Measurements from ENCODE around the gene RPS5.

Gene RPS5

GRCh38 chr19:58428617-58429016 lies 41.5 kb downstream of the RPS5 start:
- Histone ChIP-seq H3K4me3 (ENCODE audit: low read depth in 1 of 2, low read length in 2 of 2) (no peak overlapping the region), H2AFZ (ENCODE audit: low read depth, low read length) (no peak overlapping the region), H3K27ac (ENCODE audit: low read length) (no peak overlapping the region), H3K9me3 (ENCODE audit: insufficient read depth, low read length, severe bottlenecking) (no peaks in the 10 kb centered on the region), H3K9ac (ENCODE audit: low read depth, low read length) (no peak overlapping the region), H3K4me2 (ENCODE audit: insufficient read depth, low read length) (no peak overlapping the region), H3K27me3 (ENCODE audit: insufficient read depth, low read length, poor library complexity) (no peaks in the 10 kb centered on the region), H4K20me1 (ENCODE audit: insufficient read depth, low read length) (no peaks in the 10 kb centered on the region), H3K79me2 (ENCODE audit: insufficient read depth, low read length) (no peaks in the 10 kb centered on the region), H3K36me3 (ENCODE audit: insufficient read depth, low read length) (no peaks in the 10 kb centered on the region), H3K4me1 (ENCODE audit: insufficient read depth, low read length) (no peaks in the 10 kb centered on the region)
- DNase-seq (no peak), ATAC-seq (ENCODE audit: insufficient read depth, low read depth) (no peak)
- TF ChIP-seq CTCF (IDR thresholded peaks at IDR 0.05; ENCODE audit: borderline replicate concordance, extremely low read depth, low read length, poor library complexity, severe bottlenecking) (no peak), EZH2 (IDR thresholded peaks at IDR 0.05; ENCODE audit: borderline replicate concordance, low read depth, low read length, severe bottlenecking) (no peak)

- no peaks in the 10 kb centered on the region for H3K36me3 ChIP-seq (ENCODE audit: insufficient read depth, low read length)
- no peak for TF ChIP-seq EZH2 (IDR thresholded peaks at IDR 0.05; ENCODE audit: borderline replicate concordance, low read depth, low read length, severe bottlenecking)
Measured at GRCh38 chr19:58429745-58430144, 42.7 kb downstream of the RPS5 start.

GRCh38 chr19:58434217-58434616 lies 47.1 kb downstream of the RPS5 start:
- no peaks in the 10 kb centered on the region for H3K79me2 ChIP-seq (ENCODE audit: insufficient read depth, low read length)
- H3K4me3 ChIP-seq (ENCODE audit: low read depth in 1 of 2, low read length in 2 of 2) = no peak overlapping the region
- H3K9me3 ChIP-seq (ENCODE audit: insufficient read depth, low read length, severe bottlenecking) = no peaks in the 10 kb centered on the region
- H3K36me3 ChIP-seq (ENCODE audit: insufficient read depth, low read length) = no peaks in the 10 kb centered on the region
- TF ChIP-seq CTCF (IDR thresholded peaks at IDR 0.05; ENCODE audit: borderline replicate concordance, extremely low read depth, low read length, poor library complexity, severe bottlenecking) = no peak
- TF ChIP-seq EZH2 (IDR thresholded peaks at IDR 0.05; ENCODE audit: borderline replicate concordance, low read depth, low read length, severe bottlenecking) = no peak
- H4K20me1 ChIP-seq (ENCODE audit: insufficient read depth, low read length) = no peaks in the 10 kb centered on the region
- H3K27ac ChIP-seq (ENCODE audit: low read length) = no peak overlapping the region
- no peaks in the 10 kb centered on the region for H3K27me3 ChIP-seq (ENCODE audit: insufficient read depth, low read length, poor library complexity)
- DNase-seq (no peak), ATAC-seq (ENCODE audit: insufficient read depth, low read depth) (no peak)
- H3K4me2 ChIP-seq (ENCODE audit: insufficient read depth, low read length) = no peak overlapping the region
- no peak overlapping the region for H3K9ac ChIP-seq (ENCODE audit: low read depth, low read length)
- H3K4me1 ChIP-seq (ENCODE audit: insufficient read depth, low read length) = no peaks in the 10 kb centered on the region
- no peak overlapping the region for H2AFZ ChIP-seq (ENCODE audit: low read depth, low read length)

More at GRCh38 chr19:58429745-58430144, 42.7 kb downstream of the RPS5 start:
- no peaks in the 10 kb centered on the region for H3K27me3 ChIP-seq (ENCODE audit: insufficient read depth, low read length, poor library complexity)
- no peak overlapping the region for H2AFZ ChIP-seq (ENCODE audit: low read depth, low read length)
- no peaks in the 10 kb centered on the region for H3K4me1 ChIP-seq (ENCODE audit: insufficient read depth, low read length)
- H3K27ac ChIP-seq (ENCODE audit: low read length) = no peak overlapping the region
- DNase-seq (no peak), ATAC-seq (ENCODE audit: insufficient read depth, low read depth) (no peak)
- H4K20me1 ChIP-seq (ENCODE audit: insufficient read depth, low read length) = no peaks in the 10 kb centered on the region
- no peak overlapping the region for H3K4me3 ChIP-seq (ENCODE audit: low read depth in 1 of 2, low read length in 2 of 2)
- no peak overlapping the region for H3K9ac ChIP-seq (ENCODE audit: low read depth, low read length)
- H3K79me2 ChIP-seq (ENCODE audit: insufficient read depth, low read length) = no peaks in the 10 kb centered on the region
- no peak overlapping the region for H3K4me2 ChIP-seq (ENCODE audit: insufficient read depth, low read length)
- no peaks in the 10 kb centered on the region for H3K9me3 ChIP-seq (ENCODE audit: insufficient read depth, low read length, severe bottlenecking)

GRCh38 chr19:58439576-58440554 lies 52.8 kb downstream of the RPS5 start, which contains the start of gene ZNF132:
Gene ZNF132 (minus strand): TSS chr19:58440153. CDS start chr19:58439821, 332 bp downstream.
- no peaks in the 10 kb centered on the region for H4K20me1 ChIP-seq (ENCODE audit: insufficient read depth, low read length)
- H3K4me2 ChIP-seq (ENCODE audit: insufficient read depth, low read length) = no peak within 1 kb of the TSS
- ATAC-seq (ENCODE audit: insufficient read depth, low read depth) (no peak), DNase-seq (no peak)
- no peaks in the 10 kb centered on the region for H3K36me3 ChIP-seq (ENCODE audit: insufficient read depth, low read length)
- H3K4me3 ChIP-seq (ENCODE audit: low read depth in 1 of 2, low read length in 2 of 2) = no peak within 1 kb of the TSS
- H3K9ac ChIP-seq (ENCODE audit: low read depth, low read length) = no peak within 1 kb of the TSS
- H3K9me3 ChIP-seq (ENCODE audit: insufficient read depth, low read length, severe bottlenecking) = no peaks in the 10 kb centered on the region
- no peak within 1 kb of the TSS for H3K27ac ChIP-seq (ENCODE audit: low read length)
- H3K4me1 ChIP-seq (ENCODE audit: insufficient read depth, low read length) = no peaks in the 10 kb centered on the region
- no peaks in the 10 kb centered on the region for H3K79me2 ChIP-seq (ENCODE audit: insufficient read depth, low read length)
- no peak for TF ChIP-seq EZH2 (IDR thresholded peaks at IDR 0.05; ENCODE audit: borderline replicate concordance, low read depth, low read length, severe bottlenecking)
- TF ChIP-seq CTCF (IDR thresholded peaks at IDR 0.05; ENCODE audit: borderline replicate concordance, extremely low read depth, low read length, poor library complexity, severe bottlenecking) = no peak
- H3K27me3 ChIP-seq (ENCODE audit: insufficient read depth, low read length, poor library complexity) = no peaks in the 10 kb centered on the region
- H2AFZ ChIP-seq (ENCODE audit: low read depth, low read length) = no peak within 1 kb of the TSS
